Liver (tissue), 9 donors: Measurements from ENCODE around the gene ZNF865. TPM values are rescaled to one million over a fixed set of nuclear protein-coding genes. Genes with fewer than 3 reads are reported as not detected.
"Not testable (repeated sequence)": the region's sequence is repeated elsewhere in the genome, so short reads cannot be mapped to it uniquely, and the experiment has no call there.

Source experiments
- DNase-seq: peaks from one replicate; pipeline ENCODE4 v3.0.0-alpha.2; 2017; ENCODE audit warnings: low spot score
- H3K27ac ChIP-seq, 2 donors: one replicate each; pipeline ENCODE4 v1.7.0; 2013; ENCODE audit warnings: inconsistent platforms in 2 of 2, low read length in 2 of 2, control low read depth in 1 of 2, low read depth in 1 of 2, mild to moderate bottlenecking in 1 of 2
- H3K27me3 ChIP-seq, 4 donors: one replicate each; pipeline versions ENCODE4 v1.6.1 to v1.7.0; 2013; ENCODE audit warnings: low read length in 3 of 4, inconsistent platforms in 1 of 4, mild to moderate bottlenecking in 1 of 4, moderate library complexity in 1 of 4; ENCODE audit not compliant: control insufficient read depth in 4 of 4, insufficient read depth in 4 of 4
- H3K36me3 ChIP-seq, 4 donors: one replicate each; pipeline versions ENCODE4 v1.6.1 to v1.7.0; 2013; ENCODE audit warnings: low read length in 3 of 4, mild to moderate bottlenecking in 3 of 4, low read depth in 1 of 4, moderate library complexity in 1 of 4; ENCODE audit not compliant: control insufficient read depth in 4 of 4, insufficient read depth in 3 of 4
- H3K4me1 ChIP-seq, 4 donors: one replicate each; pipeline versions ENCODE4 v1.6.1 to v1.7.0; 2013; ENCODE audit warnings: low read length in 3 of 4, mild to moderate bottlenecking in 3 of 4, moderate library complexity in 1 of 4; ENCODE audit not compliant: control insufficient read depth in 4 of 4, insufficient read depth in 4 of 4
- H3K4me3 ChIP-seq, 3 donors: one replicate each; pipeline versions ENCODE4 v1.6.1 to v1.7.0; 2013; ENCODE audit warnings: low read length in 3 of 3, control low read depth in 1 of 3, low read depth in 1 of 3, mild to moderate bottlenecking in 1 of 3
- H3K9ac ChIP-seq, 2 donors: one replicate each; pipeline ENCODE4 v1.7.0; 2013; ENCODE audit warnings: low read length in 2 of 2, mild to moderate bottlenecking in 2 of 2, moderate library complexity in 2 of 2, control low read depth in 1 of 2, low read depth in 1 of 2
- H3K9me3 ChIP-seq, 4 donors: one replicate each; pipeline versions ENCODE4 v1.6.1 to v1.7.0; 2013; ENCODE audit warnings: low read length in 3 of 4; ENCODE audit not compliant: control insufficient read depth in 4 of 4
- FOXA1 ChIP-seq: IDR thresholded peaks from 2 replicates; pipeline ENCODE4 v1.6.1; 2016; ENCODE audit warnings: antibody characterized with exemption
- FOXA2 ChIP-seq: IDR thresholded peaks from 2 replicates; pipeline ENCODE4 v1.6.1; 2016; ENCODE audit warnings: antibody characterized with exemption
- GABPA ChIP-seq, 2 donors: IDR thresholded peaks in 1 of 2; conservative IDR thresholded peaks in 1 of 2; 2 replicates each; pipeline ENCODE4 v1.6.1; 2016; ENCODE audit warnings: antibody characterized with exemption in 2 of 2, mild to moderate bottlenecking in 1 of 2, moderate library complexity in 1 of 2
- HNF4G ChIP-seq: IDR thresholded peaks from 2 replicates; pipeline ENCODE4 v1.6.1; 2016; ENCODE audit warnings: antibody characterized with exemption
- NR2F2 ChIP-seq: IDR thresholded peaks from 2 replicates; pipeline ENCODE4 v1.6.1; 2016; ENCODE audit warnings: antibody characterized with exemption
- REST ChIP-seq: IDR thresholded peaks from 2 replicates; pipeline ENCODE4 v1.6.1; 2016; ENCODE audit warnings: antibody characterized with exemption, mild to moderate bottlenecking
- RXRA ChIP-seq, 2 donors: IDR thresholded peaks; 2 replicates each; pipeline ENCODE4 v1.6.1; 2017 to 2018; ENCODE audit warnings: antibody characterized with exemption in 2 of 2, mild to moderate bottlenecking in 1 of 2
- SP1 ChIP-seq: IDR thresholded peaks from 2 replicates; pipeline ENCODE4 v1.6.1; 2018; ENCODE audit warnings: antibody characterized with exemption, mild to moderate bottlenecking
- TAF1 ChIP-seq: conservative IDR thresholded peaks from 2 replicates; pipeline ENCODE4 v1.6.1; 2016; ENCODE audit warnings: antibody characterized with exemption, mild to moderate bottlenecking
- YY1 ChIP-seq: IDR thresholded peaks from 2 replicates; pipeline ENCODE4 v1.6.1; 2016; ENCODE audit warnings: antibody characterized with exemption, mild to moderate bottlenecking
- WGBS: extraction: QIAGEN DNeasy Blood & Tissue Kit; methylation state at CpG from one replicate; pipeline ENCODE4 v1.1.7; 2013; 5-methylcytosine and 5-hydroxymethylcytosine counted together
- polyA plus RNA-seq, 2 donors: library from polyadenylated mRNA; stranded (reverse) in 1 of 2; unstranded in 1 of 2; fragments of 200-250 nt in 1 of 2; fragments of >200 nt in 1 of 2; fragmentation: Nextera tagmentation in 1 of 2; extraction: Ambion mirVana in 1 of 2; gene quantifications; one replicate each; pipeline versions ENCODE4 v1.2.1 to v1.2.3, GENCODE V29; 2013 to 2015
- total RNA-seq, 2 donors: library from RNA; depleted of rRNA; stranded (reverse); fragments of >200 nt; gene quantifications; one replicate each; pipeline ENCODE4 v1.2.3, GENCODE V29; 2014
- donor health status: healthy.
- donor health status: healthy.
- donor health status: healthy.
- donor health status: healthy.
- donor health status: healthy.

Gene ZNF865
- total and polyA plus RNA-seq, 4 donors = 0.38 to 3.1 (median 1.6) TPM

GRCh38 chr19:55581145-55581822, 24.2 kb upstream of the ZNF865 start:
- peak overlapping the region; percentile 71 to 95 (median 82) for H3K4me3 ChIP-seq
- WGBS = 25% methylated on average over 12 of the region's 12 CpGs
- H3K36me3 ChIP-seq = peaks cover 0 to 7% (median 2%) of the 10 kb centered on the region in 4 donors
- no peaks in the 10 kb centered on the region for H3K9me3 ChIP-seq
- TF ChIP-seq REST = peak; percentile 99
- no peak for TF ChIP-seq HNF4G
- TF ChIP-seq NR2F2 = no peak
- no peak for TF ChIP-seq SP1
- peak in 1 of 2 donors; percentile 10 for TF ChIP-seq GABPA (IDR thresholded peaks at IDR 0.05 in 1 of 2, conservative IDR thresholded peaks at IDR 0.05 in 1 of 2)
- no peak for TF ChIP-seq RXRA (IDR thresholded peaks at IDR 0.05)
- no peak for TF ChIP-seq FOXA1
- TF ChIP-seq TAF1 = no peak
- peak overlapping the region in 1 of 2 donors; percentile 24 for H3K9ac ChIP-seq
- H3K27ac ChIP-seq = peak overlapping the region; percentile 68 to 75
- DNase-seq = no peak
- no peaks in the 10 kb centered on the region for H3K27me3 ChIP-seq
- peaks cover 7 to 37% (median 29%) of the 10 kb centered on the region in 4 donors for H3K4me1 ChIP-seq

- Histone ChIP-seq H3K36me3 (peaks cover 0 to 7% (median 2%) of the 10 kb centered on the region in 4 donors), H3K4me1 (peaks cover 7 to 41% (median 32%) of the 10 kb centered on the region in 4 donors), H3K9ac (peak overlapping the region in 1 of 2 donors; percentile 59), H3K27me3 (no peaks in the 10 kb centered on the region), H3K27ac (peak overlapping the region; percentile 66 to 75), H3K4me3 (peak overlapping the region; percentile 23 to 95 (median 82)), H3K9me3 (no peaks in the 10 kb centered on the region)
- DNase-seq = no peak
- WGBS = 15% methylated on average over 6 of the region's 6 CpGs
- TF ChIP-seq FOXA2 (no peak), SP1 (peak; percentile 41), REST (no peak), YY1 (no peak), FOXA1 (no peak), NR2F2 (no peak)
These were observed 23.6 kb upstream of the ZNF865 start for GRCh38 chr19:55581823-55582223.

GRCh38 chr19:55582284-55582683, 23.2 kb upstream of the ZNF865 start:
- not testable (repeated sequence) for H3K27me3 ChIP-seq
- H3K4me3 ChIP-seq = peak overlapping the region in 2 of 3 donors; percentile 23 to 95
- peak overlapping the region; percentile 66 to 75 for H3K27ac ChIP-seq

More at GRCh38 chr19:55582284-55582683, 23.2 kb upstream of the ZNF865 start:
- not testable (repeated sequence) for DNase-seq, H3K36me3 ChIP-seq, H3K9me3 ChIP-seq, H3K9ac ChIP-seq
- 70% methylated on average over 4 of the region's 4 CpGs for WGBS
- H3K4me1 ChIP-seq = peaks cover 7 to 45% (median 36%) of the 10 kb centered on the region in 4 donors
